Activated T-cell treated with anti-CD3 and anti-CD28 coated beads, Interleukin-2, amount 50 U/mL, for 4 hours (primary cell): ENCODE results near the gene TCF3. TPM values are rescaled to one million over a fixed set of nuclear protein-coding genes. Genes with fewer than 3 reads are reported as not detected.
A peak's percentile ranks its signal among the peaks of the same experiment; 100 is the strongest.
"Not testable (repeated sequence)": the region's sequence is repeated elsewhere in the genome, so short reads cannot be mapped to it uniquely, and the experiment has no call there.

Experiments
- ATAC-seq, 2 donors: fragments of 200-7000 bp; cut with Tn5 transposase; one replicate each; pipeline ENCODE4 v1.10.0; 2021
- DNase-seq: peaks from one replicate; pipeline ENCODE4 v3.0.0-alpha.2; 2020
- H3K27me3 Mint-ChIP-seq: one replicate; pipeline ENCODE4 v1.8.0; 2021; ENCODE audit warnings: low read depth, mixed read lengths
- H3K36me3 Mint-ChIP-seq: one replicate; pipeline ENCODE4 v1.8.0; 2022; ENCODE audit warnings: mixed read lengths; ENCODE audit not compliant: insufficient read depth
- H3K4me1 Mint-ChIP-seq: one replicate; pipeline ENCODE4 v1.8.0; 2021; ENCODE audit warnings: low read depth, mixed read lengths
- H3K4me3 Mint-ChIP-seq: one replicate; pipeline ENCODE4 v1.8.0; 2021; ENCODE audit warnings: mild to moderate bottlenecking, moderate library complexity, mixed read lengths
- H3K9me3 Mint-ChIP-seq: one replicate; pipeline ENCODE4 v1.8.0; 2021; ENCODE audit warnings: mixed read lengths
- total RNA-seq, 3 donors: library from RNA; stranded (reverse); gene quantifications; one replicate each; pipeline ENCODE4 v1.2.1, GENCODE V29; 2021

Gene TCF3
- 100 to 1,000 TPM; 144 to 184 (median 153) TPM for total RNA-seq

- Mint-ChIP-seq H3K4me3 (peak within 1 kb of the TSS; percentile 90), H3K9me3 (no peaks in the 10 kb centered on the region), H3K36me3 (peaks cover 2% of the 10 kb centered on the region), H3K27me3 (peaks cover 3% of the 10 kb centered on the region), H3K4me1 (peaks cover 22% of the 10 kb centered on the region)
- DNase-seq, result peak; percentile 99
- peak; percentile 92 for ATAC-seq
Observed at GRCh38 chr19:1652471-1653299, at the start of gene TCF3. TSS of gene TCF3 (minus strand) at chr19:1652615. CDS start at chr19:1650248, 2,367 bp downstream.

- Mint-ChIP-seq H3K27me3 (peaks cover 41% of the 10 kb centered on the region), H3K4me3 (no peak overlapping the region), H3K36me3 (peaks cover 1% of the 10 kb centered on the region), H3K4me1 (peaks cover 9% of the 10 kb centered on the region), H3K9me3 (peaks cover 11% of the 10 kb centered on the region)
- DNase-seq, result no peak
- ATAC-seq, result peak; percentile 18 to 34
Observed at GRCh38 chr19:1700733-1701663, 48.6 kb upstream of the TCF3 start.

GRCh38 chr19:1699998-1700732, 47.8 kb upstream of the TCF3 start:
- DNase-seq (no peak), ATAC-seq (no peak)
- Mint-ChIP-seq H3K36me3 (peaks cover 1% of the 10 kb centered on the region), H3K4me3 (no peak overlapping the region), H3K4me1 (peaks cover 9% of the 10 kb centered on the region), H3K27me3 (peaks cover 37% of the 10 kb centered on the region), H3K9me3 (peaks cover 13% of the 10 kb centered on the region)

GRCh38 chr19:1699386-1699785, 47.0 kb upstream of the TCF3 start:
- Mint-ChIP-seq H3K36me3 (peaks cover under 1% of the 10 kb centered on the region), H3K27me3 (peaks cover 34% of the 10 kb centered on the region), H3K9me3 (peaks cover 14% of the 10 kb centered on the region), H3K4me1 (peaks cover 9% of the 10 kb centered on the region), H3K4me3 (no peak overlapping the region)
- DNase-seq (no peak), ATAC-seq (no peak)

GRCh38 chr19:1698636-1699035, 46.2 kb upstream of the TCF3 start:
- no peak for ATAC-seq
- Mint-ChIP-seq H3K4me1 (peaks cover 9% of the 10 kb centered on the region), H3K27me3 (peaks cover 30% of the 10 kb centered on the region), H3K4me3 (no peak overlapping the region), H3K9me3 (peaks cover 13% of the 10 kb centered on the region), H3K36me3 (no peaks in the 10 kb centered on the region)
- DNase-seq, result no peak

- Mint-ChIP-seq H3K27me3 (peaks cover 30% of the 10 kb centered on the region), H3K9me3 (peaks cover 13% of the 10 kb centered on the region)
- not testable (repeated sequence) for H3K36me3 Mint-ChIP-seq, H3K4me3 Mint-ChIP-seq, DNase-seq, ATAC-seq, H3K4me1 Mint-ChIP-seq
Observed at GRCh38 chr19:1695481-1695880, 43.1 kb upstream of the TCF3 start.

- Mint-ChIP-seq H3K27me3 (peaks cover 42% of the 10 kb centered on the region), H3K4me1 (no peaks in the 10 kb centered on the region), H3K9me3 (peaks cover 13% of the 10 kb centered on the region), H3K36me3 (no peaks in the 10 kb centered on the region), H3K4me3 (no peak overlapping the region)
- no peak for ATAC-seq
- no peak for DNase-seq
Observed at GRCh38 chr19:1691589-1692290, 39.3 kb upstream of the TCF3 start.

- no peaks in the 10 kb centered on the region for H3K4me1 Mint-ChIP-seq
- H3K4me3 Mint-ChIP-seq, result no peak overlapping the region
- DNase-seq, result peak; percentile 38
- peak; percentile 48 to 50 for ATAC-seq
- H3K27me3 Mint-ChIP-seq, result peaks cover 42% of the 10 kb centered on the region
- no peaks in the 10 kb centered on the region for H3K36me3 Mint-ChIP-seq
- H3K9me3 Mint-ChIP-seq, result peaks cover 13% of the 10 kb centered on the region
Observed at GRCh38 chr19:1690699-1691307, 38.4 kb upstream of the TCF3 start.

GRCh38 chr19:1685785-1686184, 33.4 kb upstream of the TCF3 start:
- peaks cover 38% of the 10 kb centered on the region for H3K27me3 Mint-ChIP-seq

GRCh38 chr19:1685046-1685445, 32.6 kb upstream of the TCF3 start:
- H3K36me3 Mint-ChIP-seq, result no peaks in the 10 kb centered on the region
- H3K27me3 Mint-ChIP-seq, result peaks cover 36% of the 10 kb centered on the region
- no peaks in the 10 kb centered on the region for H3K9me3 Mint-ChIP-seq
- ATAC-seq, result no peak
- H3K4me3 Mint-ChIP-seq, result no peak overlapping the region
- no peak for DNase-seq
- no peaks in the 10 kb centered on the region for H3K4me1 Mint-ChIP-seq

More at GRCh38 chr19:1685785-1686184, 33.4 kb upstream of the TCF3 start:
- H3K4me3 Mint-ChIP-seq, H3K4me1 Mint-ChIP-seq, H3K36me3 Mint-ChIP-seq, H3K9me3 Mint-ChIP-seq, DNase-seq, ATAC-seq: not testable (repeated sequence)

- no peak for ATAC-seq
- Mint-ChIP-seq H3K4me3 (no peak overlapping the region), H3K9me3 (no peaks in the 10 kb centered on the region), H3K36me3 (no peaks in the 10 kb centered on the region), H3K27me3 (peaks cover 38% of the 10 kb centered on the region), H3K4me1 (no peaks in the 10 kb centered on the region)
- no peak for DNase-seq
Observed at GRCh38 chr19:1684573-1684912, 32.1 kb upstream of the TCF3 start.

- Mint-ChIP-seq H3K4me1 (no peaks in the 10 kb centered on the region), H3K9me3 (no peaks in the 10 kb centered on the region), H3K4me3 (no peak overlapping the region), H3K36me3 (no peaks in the 10 kb centered on the region), H3K27me3 (peaks cover 40% of the 10 kb centered on the region)
- no peak for DNase-seq
- no peak for ATAC-seq
Observed at GRCh38 chr19:1683869-1684572, 31.6 kb upstream of the TCF3 start.

GRCh38 chr19:1680976-1681375, 28.6 kb upstream of the TCF3 start:
- no peaks in the 10 kb centered on the region for H3K36me3 Mint-ChIP-seq
- no peaks in the 10 kb centered on the region for H3K4me1 Mint-ChIP-seq
- ATAC-seq (no peak), DNase-seq (no peak)
- H3K27me3 Mint-ChIP-seq, result peaks cover 48% of the 10 kb centered on the region
- no peaks in the 10 kb centered on the region for H3K9me3 Mint-ChIP-seq
- H3K4me3 Mint-ChIP-seq, result no peak overlapping the region
